ENCODE results near the gene HSPB8.
A peak's percentile ranks its signal among the peaks of the same experiment; 100 is the strongest.

Gene HSPB8, protein sequence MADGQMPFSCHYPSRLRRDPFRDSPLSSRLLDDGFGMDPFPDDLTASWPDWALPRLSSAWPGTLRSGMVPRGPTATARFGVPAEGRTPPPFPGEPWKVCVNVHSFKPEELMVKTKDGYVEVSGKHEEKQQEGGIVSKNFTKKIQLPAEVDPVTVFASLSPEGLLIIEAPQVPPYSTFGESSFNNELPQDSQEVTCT

DNA sequence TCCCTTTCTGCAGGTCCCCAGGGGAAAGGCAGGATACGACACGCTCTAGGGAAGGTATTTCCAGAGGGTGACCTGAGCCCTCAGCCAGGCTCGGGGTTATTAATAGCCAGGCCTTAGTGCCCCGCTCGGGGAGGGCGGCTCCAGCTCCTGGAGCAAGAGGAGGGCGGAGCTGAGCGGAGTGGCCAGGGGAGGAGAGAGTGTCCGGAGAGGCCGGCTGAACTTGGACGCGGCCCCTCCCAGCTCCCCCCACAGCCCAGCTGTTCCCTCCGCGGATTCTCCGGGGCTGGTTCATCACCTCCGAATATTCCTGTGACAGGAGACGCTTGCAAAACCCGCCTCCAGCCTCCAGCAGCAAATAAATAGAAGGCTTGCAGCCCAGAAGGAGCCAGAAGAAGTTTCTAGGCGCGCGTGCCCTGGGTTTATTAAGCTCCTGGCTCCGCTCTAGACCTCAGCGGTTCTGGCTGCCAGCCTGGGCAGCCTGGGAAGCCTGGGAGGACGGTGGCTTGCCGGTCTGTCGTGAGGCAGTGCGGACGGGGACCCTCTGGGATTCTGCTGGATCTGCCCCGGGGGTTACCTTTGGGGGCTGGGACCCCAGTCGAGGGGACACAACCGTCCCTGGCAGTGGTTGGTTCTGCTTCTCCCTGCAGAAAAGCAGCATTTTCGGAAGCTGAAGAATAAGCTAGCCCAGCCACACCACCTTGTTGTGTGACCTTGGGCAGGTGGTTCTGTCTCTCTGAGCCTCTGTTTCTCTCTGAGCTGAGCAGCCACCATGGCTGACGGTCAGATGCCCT, at the start of gene HSPB8:
Gene HSPB8 (plus strand): TSS at position 388 of the 791 bp plus-strand sequence. CDS start 382 bp downstream, at position 770.
- peak in 54 of 58 donors; percentile 24 to 87 (median 64) for DNase-seq

DNA sequence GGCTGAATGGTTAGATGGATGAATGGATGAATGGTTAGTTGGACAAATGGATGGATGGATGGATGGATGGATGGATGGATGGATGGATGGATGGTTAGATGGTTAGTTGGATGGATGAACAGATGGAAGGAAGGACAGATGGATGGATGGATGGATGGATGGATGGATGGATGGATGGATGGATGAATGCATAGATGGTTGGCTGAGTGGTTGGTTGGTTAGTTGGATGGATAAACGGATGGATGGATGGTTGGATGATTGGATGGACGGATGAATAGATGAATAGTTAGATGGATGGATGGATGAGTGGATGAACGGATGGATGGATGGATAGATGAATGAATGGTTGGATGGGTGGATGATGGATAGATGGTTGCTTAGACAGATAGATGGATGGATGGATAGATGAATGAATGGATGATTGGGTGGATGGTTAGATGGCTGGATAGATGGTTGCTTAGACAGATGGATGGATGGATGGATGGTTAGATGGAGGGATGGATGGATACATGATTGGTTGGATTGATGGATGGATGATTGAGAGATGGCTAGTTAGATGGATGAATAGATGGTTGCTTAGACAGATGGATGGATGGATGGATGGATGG, 48.8 kb upstream of the HSPB8 start:
- DNase-seq, result no peak

DNA sequence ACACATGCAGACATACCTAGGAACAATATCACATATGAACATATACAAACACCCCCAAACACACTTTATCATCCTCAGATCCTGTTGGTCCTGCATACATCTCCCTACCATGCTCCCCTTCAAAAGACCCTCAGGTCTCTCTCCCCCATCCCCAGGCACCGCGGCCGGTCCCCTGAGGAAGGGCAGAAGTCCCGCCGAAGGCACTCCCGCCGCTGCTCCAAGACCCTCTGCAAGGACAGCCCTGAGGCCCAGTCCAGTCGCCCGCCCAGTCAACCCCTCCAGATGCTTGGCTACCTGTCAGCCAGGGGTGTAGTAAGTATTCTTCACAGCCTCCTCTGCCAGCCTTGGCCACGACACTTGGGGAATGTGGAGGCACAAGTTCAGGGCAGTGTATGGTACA, 48.2 kb upstream of the HSPB8 start:
- DNase-seq, result no peak

DNA sequence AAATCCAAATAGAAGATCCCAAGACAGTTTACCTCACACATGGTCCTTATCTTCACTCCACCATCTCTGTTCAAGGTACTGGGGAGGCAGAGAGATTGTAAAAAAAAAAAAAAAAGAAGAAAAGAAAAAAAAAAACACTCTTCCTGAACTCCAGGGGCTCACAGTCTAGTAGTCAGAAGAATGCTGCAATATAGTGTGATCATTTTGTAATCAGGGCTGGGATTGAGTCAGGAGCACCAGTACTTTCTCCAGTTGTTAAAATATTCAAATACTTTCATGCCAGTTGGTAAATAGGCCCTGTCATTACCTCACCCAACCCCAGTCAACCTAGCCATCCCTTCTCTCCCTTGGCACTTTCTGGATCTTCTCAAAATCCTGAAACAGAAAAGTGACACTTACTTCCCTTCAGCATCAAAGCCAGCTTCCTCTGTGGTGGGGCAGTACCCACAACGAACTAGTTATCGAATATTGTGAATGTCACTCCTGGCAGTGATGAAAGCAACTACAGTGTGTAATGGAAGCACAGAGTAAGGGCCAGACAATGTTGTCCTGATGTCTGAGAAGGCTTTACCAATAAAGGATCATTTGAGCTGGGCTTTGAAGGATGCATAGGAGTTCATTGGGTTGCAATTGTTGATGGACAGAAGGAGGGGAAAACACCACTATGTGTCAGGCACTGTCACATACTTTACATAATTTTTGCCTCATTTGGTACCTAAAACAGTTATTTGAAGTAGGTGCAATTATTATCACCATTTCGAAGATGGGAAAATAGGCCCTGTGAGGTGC, 44.3 kb upstream of the HSPB8 start:
- no peak for DNase-seq

DNA sequence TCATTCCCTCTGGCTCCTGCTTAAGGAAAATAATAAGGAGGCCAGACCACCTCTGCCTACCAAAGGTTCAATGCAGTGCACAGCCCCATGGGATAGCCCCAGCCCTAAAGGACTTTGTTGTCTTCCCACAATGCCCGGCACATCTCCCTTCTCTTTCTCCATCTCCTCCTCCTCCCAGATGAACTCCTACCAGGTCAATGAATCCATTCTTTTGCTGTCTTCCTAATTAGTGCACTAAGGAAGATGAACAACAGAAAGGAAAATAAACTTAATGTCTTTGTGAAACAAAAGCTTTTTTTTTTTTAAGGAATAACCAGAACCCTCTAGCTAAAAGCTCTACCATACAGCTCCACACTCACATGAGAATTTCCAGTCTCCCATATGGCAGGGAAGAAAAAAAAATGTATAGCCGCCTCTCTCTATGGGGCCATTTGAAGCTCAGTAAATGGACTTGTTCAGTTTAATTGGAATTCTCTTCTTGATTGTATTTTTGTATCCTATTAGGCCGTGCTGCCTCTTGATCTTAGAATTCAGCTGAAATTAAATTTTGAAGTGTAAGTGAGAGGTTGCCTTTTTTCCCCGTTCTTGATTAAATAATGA, 41.8 kb upstream of the HSPB8 start:
- no peak for DNase-seq

DNA sequence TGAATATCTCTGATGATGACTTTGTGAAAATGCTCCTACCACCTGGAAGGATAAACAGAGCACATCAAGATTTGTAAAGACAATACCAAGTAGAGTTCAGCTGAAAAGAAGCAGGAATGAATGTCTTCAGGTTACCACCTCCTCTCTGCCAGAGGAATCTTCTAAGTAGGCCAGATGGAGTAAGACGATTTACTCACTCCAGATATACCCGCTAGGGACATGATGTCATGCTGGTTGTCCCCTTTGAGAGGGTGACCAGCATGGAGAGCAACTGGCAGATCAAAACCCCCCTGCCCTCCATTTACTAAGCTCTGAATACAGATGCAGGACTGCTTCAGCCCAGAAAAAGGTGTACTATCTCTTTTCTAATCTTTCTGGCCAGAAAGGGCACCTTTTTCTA, 39.3 kb upstream of the HSPB8 start:
- no peak for DNase-seq

DNA sequence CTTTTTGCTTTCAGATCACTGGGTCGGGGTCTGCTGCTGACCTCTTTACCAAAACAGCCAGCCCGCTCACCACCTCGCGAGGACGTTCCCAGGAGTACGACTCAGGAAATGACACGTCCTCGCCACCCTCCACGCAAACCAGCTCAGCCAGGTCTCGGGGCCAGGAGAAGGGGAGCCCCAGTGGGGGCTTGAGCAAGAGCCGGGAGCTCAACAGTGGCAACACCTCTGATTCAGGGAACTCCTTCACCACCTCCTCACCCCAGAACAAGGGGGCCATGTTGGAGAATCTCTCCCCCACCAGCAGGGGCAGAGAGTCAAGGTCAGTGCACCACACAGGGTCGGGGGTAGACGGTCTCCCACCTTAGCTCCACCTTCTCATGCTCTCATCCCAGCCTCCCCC, 33.4 kb upstream of the HSPB8 start:
- no peak for DNase-seq

DNA sequence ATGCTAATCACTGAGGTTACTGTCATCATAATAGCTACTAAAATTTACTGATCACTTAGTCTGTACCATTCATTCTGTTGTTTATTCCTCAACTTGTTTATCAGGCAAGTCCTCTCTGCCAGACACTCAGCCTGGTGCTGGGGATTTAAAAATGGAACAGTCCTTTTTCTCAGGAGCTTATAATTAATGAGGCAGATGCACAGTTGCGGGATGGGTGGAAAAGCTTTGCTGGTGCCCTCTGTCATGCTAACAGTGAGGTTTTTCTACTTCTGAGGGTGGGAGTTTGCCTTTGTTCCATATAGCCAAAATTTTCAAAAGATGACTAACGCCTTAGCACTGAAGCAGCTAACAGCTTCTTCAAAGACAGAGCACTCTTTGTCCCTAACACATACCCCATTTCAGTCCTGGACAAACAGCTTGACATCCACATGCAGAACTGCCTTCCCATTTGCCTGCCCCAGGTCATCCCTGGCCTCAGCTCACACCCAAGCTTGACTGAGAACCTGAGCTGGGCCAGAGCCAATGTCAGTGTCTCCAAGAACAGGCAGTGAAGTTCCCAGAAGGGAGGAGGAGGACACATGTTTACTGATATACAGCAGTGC, 30.8 kb upstream of the HSPB8 start:
- peak in 8 of 58 donors; percentile 2 to 65 (median 20) for DNase-seq

DNA sequence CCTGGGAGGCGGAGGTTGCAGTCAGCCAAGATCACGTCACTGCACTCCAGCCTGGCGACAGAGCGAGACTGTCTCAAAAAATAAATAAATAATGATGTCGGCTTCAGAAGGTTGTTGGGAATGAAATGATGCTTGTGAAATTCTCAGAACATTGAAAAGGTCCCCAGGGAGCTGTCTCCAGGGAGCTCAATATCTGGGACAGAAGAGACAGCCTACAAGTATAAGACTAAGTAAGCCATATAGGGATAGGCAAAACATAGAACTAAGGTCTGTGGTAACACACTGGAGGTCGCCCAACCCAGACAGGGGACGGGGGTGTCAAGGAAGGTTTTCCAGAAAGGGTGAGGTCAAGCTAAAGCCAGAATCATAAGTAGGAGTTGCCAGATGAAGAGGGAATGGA, 29.5 kb upstream of the HSPB8 start:
- DNase-seq, result no peak

DNA sequence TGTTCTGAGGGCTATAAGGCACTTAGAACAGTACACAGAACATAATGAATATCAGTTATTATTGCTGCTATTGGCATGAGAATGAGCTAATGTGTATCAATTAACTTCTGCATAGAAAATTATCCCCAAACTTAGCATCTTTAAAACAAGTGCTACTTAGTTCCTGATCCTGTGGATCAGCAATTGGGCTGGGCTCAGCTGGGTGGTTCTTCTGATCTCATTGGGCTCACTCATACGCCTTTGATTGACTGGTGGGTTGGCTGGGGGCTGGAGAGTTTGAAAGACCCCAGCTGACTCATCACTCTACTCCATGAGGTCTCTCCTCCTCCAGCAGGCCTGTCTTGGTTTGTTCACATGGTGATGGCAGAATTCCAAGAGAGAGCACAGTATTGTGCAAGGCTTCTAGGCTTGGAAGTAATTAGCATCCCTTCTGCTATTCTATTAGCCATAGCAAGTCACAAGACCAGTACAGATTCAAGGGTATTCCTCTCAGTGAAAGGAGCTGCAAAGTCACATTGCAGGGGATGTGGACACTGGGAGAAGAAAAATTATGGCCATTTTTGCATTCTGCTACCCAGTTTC, 27.2 kb upstream of the HSPB8 start:
- DNase-seq, result no peak

DNA sequence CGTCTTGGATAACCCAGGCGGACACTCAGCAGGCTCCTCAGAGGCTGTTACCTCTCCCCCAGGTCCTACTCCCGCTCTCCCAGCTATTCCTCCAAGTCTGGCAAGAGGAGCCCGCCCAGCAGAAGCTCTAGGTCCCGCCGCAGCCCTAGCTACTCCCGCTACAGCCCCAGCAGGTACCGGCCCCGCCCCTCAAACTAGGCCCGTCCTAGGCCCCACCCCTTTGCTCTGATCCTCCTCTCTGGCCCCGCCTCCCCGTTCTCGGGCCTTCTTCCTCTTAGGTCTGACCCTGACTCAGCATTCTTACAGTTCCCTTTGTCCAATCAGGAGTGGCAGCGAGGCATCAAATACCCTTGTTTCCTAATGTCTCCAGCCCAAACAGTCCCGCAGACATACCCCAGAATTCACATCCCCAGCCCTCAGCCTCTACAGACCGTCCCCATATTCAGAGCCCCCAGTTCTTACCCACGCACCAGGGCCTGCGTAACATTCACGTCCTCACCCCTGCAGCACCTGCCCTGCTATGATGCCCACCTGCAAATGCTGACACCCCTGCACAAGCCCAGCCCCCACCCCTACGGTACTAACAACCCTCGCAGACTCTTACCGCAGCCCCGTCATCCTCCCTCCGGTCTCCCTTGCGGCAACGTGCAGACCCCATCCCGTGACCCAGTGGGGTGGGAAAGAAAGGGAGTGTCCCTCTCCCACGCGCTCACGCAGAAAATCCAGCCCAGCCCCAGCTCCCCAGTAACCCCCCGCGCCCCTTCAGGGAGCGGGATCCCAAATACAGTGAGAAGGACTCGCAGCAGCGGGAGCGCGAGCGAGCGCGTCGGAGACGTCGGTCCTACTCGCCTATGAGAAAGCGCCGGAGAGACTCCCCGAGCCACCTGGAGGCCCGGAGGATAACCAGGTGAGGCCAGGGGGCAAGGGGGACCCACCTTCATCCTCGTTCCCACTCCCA, 25.0 kb upstream of the HSPB8 start:
- DNase-seq, result peak in 19 of 58 donors; percentile 6 to 64 (median 19)

DNA sequence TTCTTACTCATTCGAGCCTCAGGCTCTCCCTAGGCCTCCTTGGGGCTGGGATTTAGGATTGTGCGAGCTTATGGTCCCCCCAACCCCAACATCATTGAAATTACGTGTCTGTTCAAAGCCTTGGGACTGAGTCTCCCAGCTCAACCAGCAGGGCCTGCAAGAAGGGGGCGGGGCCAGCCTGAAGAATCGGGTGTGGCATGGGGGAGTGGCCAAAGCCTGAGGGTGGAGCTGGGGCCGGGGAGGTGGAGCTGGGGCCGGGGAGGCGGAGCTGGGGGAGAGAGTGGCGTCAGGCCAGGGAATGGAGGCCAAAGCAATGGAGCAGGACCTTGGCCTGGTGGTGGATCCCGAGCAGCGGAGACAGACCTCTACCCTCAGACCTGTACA, 24.3 kb upstream of the HSPB8 start:
- no peak for DNase-seq

DNA sequence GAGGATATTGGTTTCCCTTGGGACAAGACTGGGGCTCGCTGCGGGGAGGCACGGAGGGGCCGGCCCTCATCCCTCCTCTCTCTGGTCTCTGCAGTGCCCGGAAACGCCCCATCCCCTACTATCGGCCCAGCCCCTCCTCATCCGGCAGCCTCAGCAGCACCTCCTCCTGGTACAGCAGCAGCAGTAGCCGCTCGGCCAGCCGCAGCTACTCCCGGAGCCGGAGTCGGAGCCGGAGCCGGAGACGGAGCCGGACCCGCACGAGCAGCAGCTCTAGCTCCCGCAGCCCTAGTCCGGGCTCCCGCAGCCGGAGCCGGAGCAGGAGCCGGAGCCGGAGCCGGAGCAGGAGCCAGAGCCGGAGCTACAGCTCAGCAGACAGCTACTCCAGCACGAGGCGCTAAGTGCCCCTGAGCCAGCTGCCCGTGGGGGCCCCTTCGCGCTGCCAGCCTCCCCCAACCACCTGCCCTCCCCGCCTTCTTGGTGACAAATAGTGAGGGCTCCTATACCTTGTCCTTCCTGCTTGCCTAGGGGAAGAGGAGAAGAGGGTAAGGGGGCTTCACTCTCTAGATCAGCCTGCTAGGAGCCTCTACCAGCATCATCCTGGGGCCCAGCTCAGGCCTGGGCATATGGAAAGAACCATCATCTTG, 22.2 kb upstream of the HSPB8 start:
- DNase-seq, result peak in 1 of 58 donors; percentile 13

DNA sequence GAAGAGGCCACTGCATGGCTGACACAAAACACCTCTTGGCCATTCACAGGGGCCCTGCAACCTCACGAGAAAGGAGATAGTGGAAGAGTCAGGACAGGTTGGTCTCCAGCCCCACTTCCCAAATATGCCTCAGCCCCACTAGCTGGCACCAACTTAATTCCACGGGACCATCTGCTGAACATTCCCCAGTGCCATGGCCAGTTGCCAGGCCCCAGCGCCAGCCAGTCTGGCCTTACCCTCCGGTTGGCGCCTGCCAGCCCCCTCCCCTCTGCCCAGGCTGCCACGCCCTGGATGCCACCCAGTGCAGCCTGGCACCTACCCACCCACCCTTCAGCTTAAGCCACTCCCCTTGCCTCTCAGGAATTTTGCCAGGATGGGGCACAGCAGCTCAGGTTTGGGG, 21.2 kb upstream of the HSPB8 start:
- peak in 7 of 58 donors; percentile 4 to 70 (median 29) for DNase-seq

DNA sequence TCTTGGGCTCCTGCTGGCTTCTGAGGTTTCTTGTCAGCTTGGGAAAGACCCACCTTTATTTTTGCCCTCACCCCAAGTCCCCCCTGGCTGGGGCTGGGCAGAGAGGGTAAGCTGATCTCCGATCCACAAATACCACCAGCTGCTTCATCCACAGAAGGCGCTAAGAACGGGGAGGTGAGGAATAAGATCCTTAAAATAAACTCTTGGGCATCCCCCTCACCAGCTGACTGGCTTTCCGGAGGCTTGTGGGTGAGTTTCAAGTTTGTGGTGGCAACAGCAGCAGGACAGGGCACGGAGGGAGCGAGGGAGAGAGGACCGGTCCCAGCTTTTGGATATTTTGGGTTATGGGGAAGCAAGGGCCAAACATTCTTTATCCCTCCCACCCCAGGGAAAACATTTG, 20.8 kb upstream of the HSPB8 start:
- peak in 22 of 58 donors; percentile 7 to 70 (median 26) for DNase-seq

DNA sequence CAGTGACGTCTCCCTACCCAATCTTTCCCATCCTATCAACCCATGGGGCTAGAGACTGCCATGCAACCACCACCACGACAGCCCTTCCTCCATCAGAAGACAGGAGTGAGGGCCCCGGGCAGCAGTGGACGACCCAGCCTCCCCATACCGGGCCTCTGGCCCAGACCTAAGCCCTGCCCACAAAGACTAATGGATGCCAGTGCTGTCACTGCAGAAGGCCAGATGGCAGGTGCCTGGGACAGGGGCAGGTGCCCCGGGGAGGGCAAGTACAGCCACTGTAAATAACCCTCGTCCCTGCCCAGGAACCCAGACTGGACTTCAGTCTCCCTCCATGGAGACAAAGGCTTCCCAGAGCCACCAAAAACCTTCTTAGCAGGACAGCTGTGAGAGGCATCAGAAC, 20.3 kb upstream of the HSPB8 start:
- DNase-seq, result no peak

DNA sequence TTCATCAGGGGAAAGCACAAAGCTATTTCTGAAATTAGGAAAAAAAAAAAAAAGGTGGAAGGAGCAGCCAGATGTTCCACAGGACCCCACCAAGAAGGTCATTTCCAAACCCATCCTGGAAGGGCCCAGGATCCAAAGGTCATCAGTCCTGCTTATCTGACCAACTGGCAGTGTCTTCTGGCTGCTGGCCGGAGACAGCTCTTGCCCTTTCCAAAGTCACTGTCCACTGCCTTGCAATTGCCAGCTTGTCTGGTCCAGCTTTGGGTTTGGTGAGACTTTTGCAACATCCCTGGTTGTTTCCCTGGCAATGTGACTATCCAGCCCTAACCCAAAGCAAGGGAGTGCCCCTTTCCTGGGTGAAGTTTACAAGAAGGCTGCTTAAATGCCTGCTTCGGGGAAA, 18.9 kb upstream of the HSPB8 start:
- DNase-seq, result no peak

DNA sequence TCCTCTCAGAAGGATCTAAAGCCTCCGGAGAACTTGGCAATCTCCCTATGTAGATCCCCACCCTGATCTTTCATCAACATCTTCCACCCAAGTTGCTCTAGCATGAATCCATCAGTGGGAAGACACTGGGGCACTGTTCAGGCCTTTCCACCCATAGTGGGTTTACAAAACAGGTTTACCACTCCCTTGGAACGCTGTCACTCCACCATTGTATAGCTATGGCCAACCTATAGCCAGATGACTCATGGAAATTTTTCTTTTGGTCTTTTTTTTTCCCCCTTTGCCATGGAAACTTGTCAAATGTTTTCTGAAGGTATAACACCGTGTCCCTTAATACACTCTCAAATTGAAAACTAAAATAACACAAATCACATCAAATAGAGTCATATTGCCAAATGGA, 10.8 kb upstream of the HSPB8 start:
- no peak for DNase-seq

DNA sequence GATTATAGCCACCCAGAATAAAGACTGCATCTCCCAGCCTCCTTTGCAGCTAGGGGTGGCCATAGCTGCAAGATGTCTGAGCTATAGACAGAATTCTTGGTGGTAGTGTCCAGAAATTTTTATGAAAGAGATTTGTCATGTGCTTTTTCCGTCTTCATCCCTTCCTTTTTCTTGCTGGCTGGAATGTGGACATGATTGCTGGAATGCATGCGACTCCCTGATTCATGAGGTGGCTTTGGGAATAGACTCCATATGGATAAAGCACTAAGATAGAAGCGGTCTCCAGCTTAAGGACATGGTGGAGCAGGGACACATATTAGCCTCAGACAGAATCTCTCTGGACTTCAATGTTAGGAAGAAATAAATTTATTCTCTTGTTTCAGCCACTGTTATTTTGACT, 10.0 kb upstream of the HSPB8 start:
- no peak for DNase-seq
